Gastroesophageal sphincter (tissue), 3 donors: ENCODE results near the gene COIL.

Source experiments
- EP300 ChIP-seq: sonication (generic); formaldehyde crosslinking; IDR thresholded peaks from one replicate; pipeline ENCODE4 v1.6.1; 2017; ENCODE audit warnings: antibody characterized with exemption, mild to moderate bottlenecking
- POLR2A ChIP-seq, 2 donors: fragments of 450-650 bp; IDR thresholded peaks; one replicate each; pipeline ENCODE4 v1.6.1; 2017; ENCODE audit warnings: antibody characterized with exemption in 2 of 2, mild to moderate bottlenecking in 2 of 2, moderate library complexity in 1 of 2
- POLR2AphosphoS5 ChIP-seq: sonication (generic); formaldehyde crosslinking; IDR thresholded peaks from one replicate; pipeline ENCODE4 v1.6.1; 2017; ENCODE audit warnings: antibody characterized with exemption
- TF ChIP-seq, protein P1 (sequence below), 4 experiments: fragments of 200-600 bp in 2 of 4; fragments of 450-650 bp in 2 of 4; sonication (generic) in 1 of 4; IDR thresholded peaks; one replicate each; pipeline ENCODE4 v1.5.1; 2017 to 2019; ENCODE audit warnings: antibody characterized with exemption in 4 of 4, mild to moderate bottlenecking in 2 of 4, moderate library complexity in 2 of 4

DNA sequence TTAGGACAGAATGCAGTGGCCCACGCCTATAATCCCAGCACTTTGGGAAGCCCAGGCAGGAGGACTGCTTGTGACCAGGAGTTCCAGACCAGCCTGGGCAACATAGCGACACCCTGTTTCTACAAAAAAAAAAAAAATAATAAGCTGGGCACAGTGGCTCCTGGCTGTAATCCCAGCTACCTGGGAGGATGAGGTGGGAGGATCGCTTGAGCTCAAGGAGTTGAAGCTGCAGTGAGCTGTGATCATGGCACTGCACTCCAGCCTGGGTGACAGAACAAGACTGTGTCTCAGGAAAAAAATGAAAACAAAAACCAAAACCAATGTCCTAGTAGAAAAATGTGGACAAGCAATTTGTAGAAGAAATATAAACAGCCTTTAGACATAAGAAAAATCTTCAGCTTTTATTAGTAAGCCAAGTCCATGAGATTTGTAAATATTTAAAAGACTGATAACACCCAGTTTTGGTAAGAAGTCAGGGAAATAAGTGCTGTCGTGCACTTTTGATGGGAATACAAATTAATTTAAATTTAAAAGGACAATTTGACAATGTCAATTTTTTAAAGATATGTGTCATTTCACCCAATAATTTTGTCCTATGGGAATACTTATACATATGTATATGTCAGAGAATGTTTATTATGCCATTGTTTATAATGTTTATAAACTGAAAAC lies 28.2 kb upstream of the COIL start:
- TF ChIP-seq POLR2AphosphoS5 (no peak), POLR2A (IDR thresholded peaks at IDR 0.05) (no peak), EP300 (no peak)
- TF ChIP-seq, protein P1, sequence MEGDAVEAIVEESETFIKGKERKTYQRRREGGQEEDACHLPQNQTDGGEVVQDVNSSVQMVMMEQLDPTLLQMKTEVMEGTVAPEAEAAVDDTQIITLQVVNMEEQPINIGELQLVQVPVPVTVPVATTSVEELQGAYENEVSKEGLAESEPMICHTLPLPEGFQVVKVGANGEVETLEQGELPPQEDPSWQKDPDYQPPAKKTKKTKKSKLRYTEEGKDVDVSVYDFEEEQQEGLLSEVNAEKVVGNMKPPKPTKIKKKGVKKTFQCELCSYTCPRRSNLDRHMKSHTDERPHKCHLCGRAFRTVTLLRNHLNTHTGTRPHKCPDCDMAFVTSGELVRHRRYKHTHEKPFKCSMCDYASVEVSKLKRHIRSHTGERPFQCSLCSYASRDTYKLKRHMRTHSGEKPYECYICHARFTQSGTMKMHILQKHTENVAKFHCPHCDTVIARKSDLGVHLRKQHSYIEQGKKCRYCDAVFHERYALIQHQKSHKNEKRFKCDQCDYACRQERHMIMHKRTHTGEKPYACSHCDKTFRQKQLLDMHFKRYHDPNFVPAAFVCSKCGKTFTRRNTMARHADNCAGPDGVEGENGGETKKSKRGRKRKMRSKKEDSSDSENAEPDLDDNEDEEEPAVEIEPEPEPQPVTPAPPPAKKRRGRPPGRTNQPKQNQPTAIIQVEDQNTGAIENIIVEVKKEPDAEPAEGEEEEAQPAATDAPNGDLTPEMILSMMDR (IDR thresholded peaks at IDR 0.05): no peak
